Trophoblast cell (in vitro differentiated cells and primary cell): ENCODE results near the gene ZNF441.
A peak's percentile ranks its signal among the peaks of the same experiment; 100 is the strongest.

Experiments
- DNase-seq, 2 donors: peaks; one replicate each; pipeline ENCODE4 v3.0.0-alpha.2; 2016
- H2AFZ ChIP-seq: 2 replicates; pipeline ENCODE4 v1.6.1; 2013; ENCODE audit warnings: low read length, moderate library complexity, mild to moderate bottlenecking; ENCODE audit not compliant: insufficient read depth, poor library complexity
- H2AK5ac ChIP-seq: 2 replicates; pipeline ENCODE4 v1.6.1; 2013; ENCODE audit warnings: mild to moderate bottlenecking, low read length
- H2BK120ac ChIP-seq: 2 replicates; pipeline ENCODE4 v1.6.1; 2013; ENCODE audit warnings: low read length, mild to moderate bottlenecking, moderate library complexity; ENCODE audit not compliant: insufficient read depth, poor library complexity
- H2BK12ac ChIP-seq: 2 replicates; pipeline ENCODE4 v1.6.1; 2013; ENCODE audit warnings: mild to moderate bottlenecking, low read length, moderate library complexity
- H2BK5ac ChIP-seq: 2 replicates; pipeline ENCODE4 v1.6.1; 2013; ENCODE audit warnings: low read length, low read depth, moderate library complexity, mild to moderate bottlenecking; ENCODE audit not compliant: poor library complexity
- H3K14ac ChIP-seq: 2 replicates; pipeline ENCODE4 v1.6.1; 2013; ENCODE audit warnings: mild to moderate bottlenecking, low read length
- H3K18ac ChIP-seq: 2 replicates; pipeline ENCODE4 v1.6.1; 2013; ENCODE audit warnings: mild to moderate bottlenecking, low read length
- H3K23ac ChIP-seq: 2 replicates; pipeline ENCODE4 v1.6.1; 2013; ENCODE audit warnings: low read length
- H3K27ac ChIP-seq: 2 replicates; pipeline ENCODE4 v1.5.1; 2013; ENCODE audit warnings: low read depth, mild to moderate bottlenecking, inconsistent platforms, low read length, moderate library complexity
- H3K27me3 ChIP-seq: 2 replicates; pipeline ENCODE4 v1.6.1; 2013; ENCODE audit warnings: inconsistent platforms, mild to moderate bottlenecking, low read length, moderate library complexity; ENCODE audit not compliant: insufficient read depth
- H3K36me3 ChIP-seq, 2 experiments: 1 replicate in 1 of 2; 2 replicates in 1 of 2; pipeline ENCODE4 v1.6.1; 2013; ENCODE audit warnings: low read length in 2 of 2, mild to moderate bottlenecking in 2 of 2, moderate library complexity in 1 of 2; ENCODE audit not compliant: insufficient read depth in 2 of 2, control insufficient read depth in 1 of 2
- H3K4ac ChIP-seq: 2 replicates; pipeline ENCODE4 v1.6.1; 2013; ENCODE audit warnings: low read depth, mild to moderate bottlenecking, low read length, moderate library complexity
- H3K4me1 ChIP-seq, 2 experiments: 1 replicate in 1 of 2; 2 replicates in 1 of 2; pipeline ENCODE4 v1.6.1; 2013; ENCODE audit warnings: low read length in 2 of 2, mild to moderate bottlenecking in 2 of 2, moderate library complexity in 1 of 2; ENCODE audit not compliant: insufficient read depth in 2 of 2, control insufficient read depth in 1 of 2
- H3K4me2 ChIP-seq: 2 replicates; pipeline ENCODE4 v1.6.1; 2013; ENCODE audit warnings: inconsistent platforms, mild to moderate bottlenecking, low read length, moderate library complexity
- H3K4me3 ChIP-seq: 2 replicates; pipeline ENCODE4 v1.5.1; 2013; ENCODE audit warnings: mild to moderate bottlenecking, low read depth, low read length, inconsistent platforms
- H3K79me1 ChIP-seq: one replicate; pipeline ENCODE4 v1.6.1; 2013; ENCODE audit warnings: low read length
- H3K79me2 ChIP-seq: 2 replicates; pipeline ENCODE4 v1.6.1; 2013; ENCODE audit warnings: low read length, mild to moderate bottlenecking; ENCODE audit not compliant: control insufficient read depth, insufficient read depth, poor library complexity
- H3K9ac ChIP-seq: 2 replicates; pipeline ENCODE4 v1.6.1; 2013; ENCODE audit warnings: mild to moderate bottlenecking, low read length
- H3K9me3 ChIP-seq: 2 replicates; pipeline ENCODE4 v1.6.1; 2013; ENCODE audit warnings: low read depth, mild to moderate bottlenecking, control low read depth, inconsistent platforms, low read length; ENCODE audit not compliant: insufficient read depth
- H4K12ac ChIP-seq: 2 replicates; pipeline ENCODE4 v1.6.1; 2013; ENCODE audit warnings: low read depth, mild to moderate bottlenecking, low read length, moderate library complexity
- H4K8ac ChIP-seq: 2 replicates; pipeline ENCODE4 v1.6.1; 2013; ENCODE audit warnings: low read depth, mild to moderate bottlenecking, low read length, moderate library complexity
- H4K91ac ChIP-seq: one replicate; pipeline ENCODE4 v1.6.1; 2013; ENCODE audit warnings: low read depth, mild to moderate bottlenecking, low read length, moderate library complexity
- WGBS: extraction: QIAGEN DNeasy Blood & Tissue Kit; methylation state at CpG from one replicate; pipeline ENCODE4 v1.1.7; 2013; ENCODE audit warnings: missing lambda C conversion rate; ENCODE audit not compliant: insufficient read length, insufficient coverage; ENCODE audit errors: extremely low coverage; 5-methylcytosine and 5-hydroxymethylcytosine counted together

ZNF441 gene

GRCh38 chr19:11784356-11784755, 17.6 kb downstream of the ZNF441 start:
- Histone ChIP-seq H3K79me2 (no peaks in the 10 kb centered on the region), H4K91ac (no peak overlapping the region), H4K12ac (no peak overlapping the region), H3K27ac (no peak overlapping the region), H3K4me3 (no peak overlapping the region), H3K14ac (no peak overlapping the region), H4K8ac (no peak overlapping the region), H2BK12ac (no peak overlapping the region), H3K4me2 (no peak overlapping the region), H3K9ac (no peak overlapping the region), H3K36me3 (peaks cover 0 to 5% of the 10 kb centered on the region in 2 experiments), H3K27me3 (no peaks in the 10 kb centered on the region), H3K23ac (no peak overlapping the region), H2AFZ (no peak overlapping the region), H2BK120ac (no peak overlapping the region), H2AK5ac (no peak overlapping the region), H3K4me1 (no peaks in the 10 kb centered on the region), H3K4ac (no peak overlapping the region), H2BK5ac (no peak overlapping the region), H3K9me3 (peaks cover 2% of the 10 kb centered on the region), H3K18ac (no peak overlapping the region), H3K79me1 (no peaks in the 10 kb centered on the region)
- no peak for DNase-seq
- no CpG with 5 or more reads among the region's 3 CpGs for WGBS

GRCh38 chr19:11787536-11787935, 20.7 kb downstream of the ZNF441 start:
- H3K9me3 ChIP-seq: no peaks in the 10 kb centered on the region
- H3K4me3 ChIP-seq: no peak overlapping the region
- no peaks in the 10 kb centered on the region for H3K79me1 ChIP-seq
- H3K4ac ChIP-seq: no peak overlapping the region
- H3K18ac ChIP-seq: no peak overlapping the region
- H2BK12ac ChIP-seq: no peak overlapping the region
- H3K9ac ChIP-seq: no peak overlapping the region
- H3K4me2 ChIP-seq: no peak overlapping the region
- no peak overlapping the region for H2AFZ ChIP-seq
- no peak overlapping the region for H3K23ac ChIP-seq
- no peak overlapping the region for H2AK5ac ChIP-seq
- no peak overlapping the region for H2BK120ac ChIP-seq
- H3K14ac ChIP-seq: no peak overlapping the region
- H3K4me1 ChIP-seq: no peaks in the 10 kb centered on the region
- H2BK5ac ChIP-seq: no peak overlapping the region
- no peak overlapping the region for H4K12ac ChIP-seq
- H4K8ac ChIP-seq: no peak overlapping the region
- WGBS: no CpG with 5 or more reads among the region's 3 CpGs
- H3K79me2 ChIP-seq: no peaks in the 10 kb centered on the region
- no peak for DNase-seq
- H3K27ac ChIP-seq: no peak overlapping the region
- no peak overlapping the region for H4K91ac ChIP-seq
- H3K27me3 ChIP-seq: no peaks in the 10 kb centered on the region
- H3K36me3 ChIP-seq: no peaks in the 10 kb centered on the region

GRCh38 chr19:11792942-11793341, 26.1 kb downstream of the ZNF441 start:
- Histone ChIP-seq H3K9ac (no peak overlapping the region), H2BK120ac (no peak overlapping the region), H2BK5ac (no peak overlapping the region), H4K91ac (no peak overlapping the region), H3K18ac (no peak overlapping the region), H3K4ac (no peak overlapping the region), H3K4me1 (peaks cover 0 to 2% of the 10 kb centered on the region in 2 experiments), H2AFZ (no peak overlapping the region), H3K9me3 (no peaks in the 10 kb centered on the region), H3K14ac (no peak overlapping the region), H3K27ac (no peak overlapping the region), H2AK5ac (no peak overlapping the region), H3K23ac (no peak overlapping the region), H3K4me2 (no peak overlapping the region), H3K27me3 (no peaks in the 10 kb centered on the region), H4K8ac (no peak overlapping the region), H3K79me1 (no peaks in the 10 kb centered on the region), H3K79me2 (no peaks in the 10 kb centered on the region), H2BK12ac (no peak overlapping the region), H4K12ac (no peak overlapping the region), H3K4me3 (no peak overlapping the region), H3K36me3 (no peaks in the 10 kb centered on the region)
- no peak for DNase-seq

- Histone ChIP-seq H3K79me2 (no peaks in the 10 kb centered on the region), H3K14ac (no peak overlapping the region), H2BK120ac (no peak overlapping the region), H4K91ac (no peak overlapping the region), H3K4me1 (peaks cover 0 to 4% of the 10 kb centered on the region in 2 experiments), H2AK5ac (no peak overlapping the region), H2BK5ac (no peak overlapping the region), H3K18ac (no peak overlapping the region), H3K23ac (no peak overlapping the region), H3K36me3 (no peaks in the 10 kb centered on the region), H3K27ac (no peak overlapping the region), H3K4me3 (no peak overlapping the region), H3K79me1 (peaks cover 2% of the 10 kb centered on the region), H3K4ac (no peak overlapping the region), H2BK12ac (no peak overlapping the region), H3K9ac (no peak overlapping the region), H3K27me3 (peaks cover 2% of the 10 kb centered on the region), H4K8ac (no peak overlapping the region), H2AFZ (peak overlapping the region; percentile 39), H3K4me2 (no peak overlapping the region), H3K9me3 (no peaks in the 10 kb centered on the region), H4K12ac (no peak overlapping the region)
- no CpG with 5 or more reads among the region's 8 CpGs for WGBS
- DNase-seq: peak; percentile 93 to 98
Measured at GRCh38 chr19:11797491-11797890, 30.7 kb downstream of the ZNF441 start.
